Activated CD4-positive, alpha-beta T cell treated with anti-CD3 and anti-CD28 coated beads for 4 hours (primary cell): ENCODE data around the gene EFCAB5.
"Not testable (repeated sequence)": the region's sequence is repeated elsewhere in the genome, so short reads cannot be mapped to it uniquely, and the experiment has no call there.

Experiments used
- DNase-seq, 2 donors: peaks; one replicate each; pipeline ENCODE4 v3.0.0-alpha.2; 2020

The EFCAB5 gene

GRCh38 chr17:29941334-29941733 lies at the start of gene EFCAB5:
EFCAB5 (plus strand) TSS chr17:29941634; CDS start chr17:29941797, 163 bp downstream.
- DNase-seq, result no peak

GRCh38 chr17:29892201-29892600 lies 49.2 kb upstream of the EFCAB5 start:
- no peak for DNase-seq

- not testable (repeated sequence) for DNase-seq
Measured at GRCh38 chr17:29897136-29897535, 44.3 kb upstream of the EFCAB5 start.

GRCh38 chr17:29903471-29903870 lies 38.0 kb upstream of the EFCAB5 start:
- DNase-seq, result no peak

GRCh38 chr17:29905086-29905878 lies 36.2 kb upstream of the EFCAB5 start:
- no peak for DNase-seq

- no peak for DNase-seq
Measured at GRCh38 chr17:29905879-29906167, 35.6 kb upstream of the EFCAB5 start.

GRCh38 chr17:29906969-29907368 lies 34.5 kb upstream of the EFCAB5 start:
- DNase-seq, result no peak

GRCh38 chr17:29909236-29910003 lies 32.0 kb upstream of the EFCAB5 start:
- no peak for DNase-seq

- DNase-seq, result no peak
Measured at GRCh38 chr17:29911641-29912177, 29.7 kb upstream of the EFCAB5 start.

GRCh38 chr17:29914819-29915537 lies 26.5 kb upstream of the EFCAB5 start:
- no peak for DNase-seq

GRCh38 chr17:29918016-29918415 lies 23.4 kb upstream of the EFCAB5 start:
- no peak for DNase-seq

- DNase-seq, result no peak
Measured at GRCh38 chr17:29918922-29919856, 22.2 kb upstream of the EFCAB5 start.

- no peak for DNase-seq
Measured at GRCh38 chr17:29924786-29925185, 16.6 kb upstream of the EFCAB5 start.

GRCh38 chr17:29927546-29927945 lies 13.9 kb upstream of the EFCAB5 start:
- no peak for DNase-seq

GRCh38 chr17:29929006-29929532 lies 12.4 kb upstream of the EFCAB5 start:
- DNase-seq, result peak in 1 of 2 donors; percentile 9

GRCh38 chr17:29929533-29930408 lies 11.7 kb upstream of the EFCAB5 start, which contains the start of gene SSH2:
SSH2 (minus strand) TSS chr17:29930228; CDS start chr17:29930000, 228 bp downstream.
- peak; percentile 87 to 89 for DNase-seq

GRCh38 chr17:29930409-29931010 lies 10.9 kb upstream of the EFCAB5 start:
- DNase-seq, result no peak

GRCh38 chr17:29931231-29931932 lies 10.1 kb upstream of the EFCAB5 start:
- peak; percentile 60 to 67 for DNase-seq

GRCh38 chr17:29933379-29933778 lies 8.1 kb upstream of the EFCAB5 start:
- no peak for DNase-seq

GRCh38 chr17:29935909-29936308 lies 5.5 kb upstream of the EFCAB5 start:
- not testable (repeated sequence) for DNase-seq
